ENCODE results near the gene SLC8A3. TPM values are rescaled to one million over a fixed set of nuclear protein-coding genes. Genes with fewer than 3 reads are reported as not detected.

The SLC8A3 gene
- polyA plus RNA-seq, 2 of the 4 experiments (the other 2 are of a cell fraction), result not detected

DNA sequence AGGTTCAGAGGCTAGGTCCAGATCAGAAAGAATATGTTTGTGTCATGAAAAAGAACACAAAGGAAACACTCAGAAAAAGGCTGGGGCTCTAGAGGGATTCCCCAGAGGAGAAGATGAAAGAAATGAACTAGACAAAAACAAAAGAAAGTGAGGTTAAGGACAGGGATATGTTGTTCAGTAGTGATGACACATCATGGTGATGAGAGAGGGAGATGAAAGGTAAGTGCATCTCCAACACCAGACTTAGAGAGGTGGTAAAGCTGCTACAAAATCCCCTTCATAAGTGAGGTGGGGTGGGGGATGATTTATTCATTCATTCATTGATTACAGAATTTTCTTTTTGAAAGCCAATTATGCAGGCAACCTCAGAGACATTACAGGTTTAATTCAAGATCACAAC is 19.6 kb upstream of the SLC8A3 start:
- Histone ChIP-seq H3K4me2 (no peak overlapping the region), H3K9me3 (no peaks in the 10 kb centered on the region), H3K27ac (no peak overlapping the region), H3K4me1 (no peaks in the 10 kb centered on the region), H3K4me3 (no peak overlapping the region)
- no peak for TF ChIP-seq SMC3 (IDR thresholded peaks at IDR 0.05)
- no peak for TF ChIP-seq FOSL2 (IDR thresholded peaks at IDR 0.05)
- no peak for TF ChIP-seq FOSL2 (CRISPR knock-in tag; IDR thresholded peaks at IDR 0.05)
- no peak for TF ChIP-seq SREBF2 (IDR thresholded peaks at IDR 0.05)
- no peak for TF ChIP-seq ZC3H11A (IDR thresholded peaks at IDR 0.05)
- TF ChIP-seq CBX8 (IDR thresholded peaks at IDR 0.05), result no peak
- TF ChIP-seq, protein P1, sequence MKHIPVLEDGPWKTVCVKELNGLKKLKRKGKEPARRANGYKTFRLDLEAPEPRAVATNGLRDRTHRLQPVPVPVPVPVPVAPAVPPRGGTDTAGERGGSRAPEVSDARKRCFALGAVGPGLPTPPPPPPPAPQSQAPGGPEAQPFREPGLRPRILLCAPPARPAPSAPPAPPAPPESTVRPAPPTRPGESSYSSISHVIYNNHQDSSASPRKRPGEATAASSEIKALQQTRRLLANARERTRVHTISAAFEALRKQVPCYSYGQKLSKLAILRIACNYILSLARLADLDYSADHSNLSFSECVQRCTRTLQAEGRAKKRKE (CRISPR knock-in tag; IDR thresholded peaks at IDR 0.05; ENCODE audit: low read depth), result no peak
- no peak for TF ChIP-seq TFCP2L1 (CRISPR knock-in tag; IDR thresholded peaks at IDR 0.05)
- no peak for TF ChIP-seq ZFP36 (IDR thresholded peaks at IDR 0.05; ENCODE audit: borderline replicate concordance, partially characterized antibody)
- no peak for TF ChIP-seq ZNF302 (CRISPR knock-in tag; IDR thresholded peaks at IDR 0.05)
- TF ChIP-seq RFX5 (IDR thresholded peaks at IDR 0.05), result no peak
- TF ChIP-seq, protein P2, sequence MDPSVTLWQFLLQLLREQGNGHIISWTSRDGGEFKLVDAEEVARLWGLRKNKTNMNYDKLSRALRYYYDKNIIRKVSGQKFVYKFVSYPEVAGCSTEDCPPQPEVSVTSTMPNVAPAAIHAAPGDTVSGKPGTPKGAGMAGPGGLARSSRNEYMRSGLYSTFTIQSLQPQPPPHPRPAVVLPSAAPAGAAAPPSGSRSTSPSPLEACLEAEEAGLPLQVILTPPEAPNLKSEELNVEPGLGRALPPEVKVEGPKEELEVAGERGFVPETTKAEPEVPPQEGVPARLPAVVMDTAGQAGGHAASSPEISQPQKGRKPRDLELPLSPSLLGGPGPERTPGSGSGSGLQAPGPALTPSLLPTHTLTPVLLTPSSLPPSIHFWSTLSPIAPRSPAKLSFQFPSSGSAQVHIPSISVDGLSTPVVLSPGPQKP (IDR thresholded peaks at IDR 0.05; ENCODE audit: low read depth, low read length), result no peak
- TF ChIP-seq, protein P3, sequence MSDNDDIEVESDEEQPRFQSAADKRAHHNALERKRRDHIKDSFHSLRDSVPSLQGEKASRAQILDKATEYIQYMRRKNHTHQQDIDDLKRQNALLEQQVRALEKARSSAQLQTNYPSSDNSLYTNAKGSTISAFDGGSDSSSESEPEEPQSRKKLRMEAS (IDR thresholded peaks at IDR 0.05), result no peak
- TF ChIP-seq, protein P4, sequence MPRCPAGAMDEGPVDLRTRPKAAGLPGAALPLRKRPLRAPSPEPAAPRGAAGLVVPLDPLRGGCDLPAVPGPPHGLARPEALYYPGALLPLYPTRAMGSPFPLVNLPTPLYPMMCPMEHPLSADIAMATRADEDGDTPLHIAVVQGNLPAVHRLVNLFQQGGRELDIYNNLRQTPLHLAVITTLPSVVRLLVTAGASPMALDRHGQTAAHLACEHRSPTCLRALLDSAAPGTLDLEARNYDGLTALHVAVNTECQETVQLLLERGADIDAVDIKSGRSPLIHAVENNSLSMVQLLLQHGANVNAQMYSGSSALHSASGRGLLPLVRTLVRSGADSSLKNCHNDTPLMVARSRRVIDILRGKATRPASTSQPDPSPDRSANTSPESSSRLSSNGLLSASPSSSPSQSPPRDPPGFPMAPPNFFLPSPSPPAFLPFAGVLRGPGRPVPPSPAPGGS (IDR thresholded peaks at IDR 0.05), result no peak
- TF ChIP-seq RNF2 (IDR thresholded peaks at IDR 0.05; ENCODE audit: borderline replicate concordance, low read depth), result no peak
- TF ChIP-seq, protein P5, sequence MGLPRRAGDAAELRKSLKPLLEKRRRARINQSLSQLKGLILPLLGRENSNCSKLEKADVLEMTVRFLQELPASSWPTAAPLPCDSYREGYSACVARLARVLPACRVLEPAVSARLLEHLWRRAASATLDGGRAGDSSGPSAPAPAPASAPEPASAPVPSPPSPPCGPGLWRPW (IDR thresholded peaks at IDR 0.05), result no peak
- TF ChIP-seq HOXB13 (CRISPR knock-in tag; IDR thresholded peaks at IDR 0.05; ENCODE audit: low read depth), result no peak
- CTCF ChIA-PET, result no interaction called here
- ATAC-seq, result no peak
- FAIRE-seq, result no peak
- no peak for DNase-seq (ENCODE audit: low read depth in 1 of 2, low spot score in 1 of 2)
- POLR2A ChIA-PET, result no interaction called here

DNA sequence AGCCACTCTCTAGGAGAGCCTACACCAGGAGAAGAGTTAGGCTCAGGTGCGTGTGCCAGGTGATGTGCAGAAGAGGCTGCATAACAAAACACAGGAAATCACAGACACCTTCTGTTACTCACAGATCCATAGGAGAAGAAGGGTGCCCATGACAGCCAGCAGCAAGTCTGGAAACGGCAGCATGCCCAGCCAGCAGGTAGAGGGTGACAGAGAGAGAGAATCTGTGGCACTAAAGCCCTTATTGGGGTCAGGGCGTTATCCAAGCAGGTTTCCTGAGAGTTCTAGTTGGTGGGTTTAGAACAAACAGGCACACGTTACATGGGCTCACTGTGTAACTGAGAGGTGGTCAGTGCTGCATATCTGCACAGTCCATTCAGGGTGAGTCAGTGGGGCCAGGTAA is 14.9 kb upstream of the SLC8A3 start:
- POLR2A ChIA-PET, result no interaction called here
- TF ChIP-seq BHLHE40 (IDR thresholded peaks at IDR 0.05; ENCODE audit: low read depth, low read length), result no peak
- FAIRE-seq (no peak), ATAC-seq (no peak), DNase-seq (ENCODE audit: low read depth in 1 of 2, low spot score in 1 of 2) (no peak)
- Histone ChIP-seq H3K27ac (no peak overlapping the region), H3K9me3 (no peaks in the 10 kb centered on the region), H3K4me2 (no peak overlapping the region), H3K4me3 (no peak overlapping the region), H3K4me1 (no peaks in the 10 kb centered on the region)
- WGBS (ENCODE audit: missing lambda C conversion rate), result 5% methylated on average over 4 of the region's 4 CpGs
- CTCF ChIA-PET, result no interaction called here

DNA sequence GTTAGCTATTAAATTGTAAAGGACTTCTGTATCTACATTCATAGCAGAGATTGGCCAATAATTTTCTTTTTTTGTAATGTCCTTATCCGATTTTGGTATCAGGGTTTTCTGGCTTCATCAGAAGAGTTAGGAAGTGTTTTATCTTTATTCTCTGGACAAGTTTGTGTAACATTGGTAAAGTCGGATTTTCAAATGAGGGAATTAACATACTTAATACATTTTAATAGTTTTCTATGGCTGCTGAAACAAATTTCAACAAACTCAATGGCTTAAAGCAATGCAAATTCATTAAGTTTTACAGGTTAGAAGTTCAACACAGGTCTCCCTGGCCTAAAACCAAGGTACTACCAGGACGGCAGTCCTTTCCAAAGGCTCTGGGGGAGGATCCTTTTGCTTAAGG is 13.2 kb upstream of the SLC8A3 start:
- no peak for TF ChIP-seq RAD21 (conservative IDR thresholded peaks at IDR 0.05 in 1 of 2, IDR thresholded peaks at IDR 0.05 in 1 of 2)
- TF ChIP-seq CHD2 (IDR thresholded peaks at IDR 0.05; ENCODE audit: low read length, partially characterized antibody), result no peak
- TF ChIP-seq ESRRA (IDR thresholded peaks at IDR 0.05; ENCODE audit: borderline replicate concordance, low read length), result no peak
- TF ChIP-seq RARB (CRISPR knock-in tag; IDR thresholded peaks at IDR 0.05), result no peak
- Histone ChIP-seq H3K4me2 (no peak overlapping the region), H3K4me3 (no peak overlapping the region), H3K27ac (no peak overlapping the region), H3K9me3 (no peaks in the 10 kb centered on the region), H3K4me1 (no peaks in the 10 kb centered on the region)
- no peak for DNase-seq (ENCODE audit: low read depth in 1 of 2, low spot score in 1 of 2)
- no peak for ATAC-seq
- ChIA-PET CTCF (no interaction called here), POLR2A (no interaction called here)
- WGBS (ENCODE audit: missing lambda C conversion rate), result 9% methylated on average over 3 of the region's 3 CpGs
- no peak for FAIRE-seq
